NCI-H2227 treated with DMSO at 0.1 percent for 48 hours (cell line): ENCODE measurements around the gene AQR.
A peak's percentile ranks its signal among the peaks of the same experiment; 100 is the strongest.

ENCODE experiments used
- DNase-seq: peaks from one replicate; lab custom pipeline; 2025; lab: John Stamatoyannopoulos, UW

AQR gene

GRCh38 chr15:34879107-34879506 lies 90.4 kb downstream of the AQR start:
- no peak for DNase-seq

DNA sequence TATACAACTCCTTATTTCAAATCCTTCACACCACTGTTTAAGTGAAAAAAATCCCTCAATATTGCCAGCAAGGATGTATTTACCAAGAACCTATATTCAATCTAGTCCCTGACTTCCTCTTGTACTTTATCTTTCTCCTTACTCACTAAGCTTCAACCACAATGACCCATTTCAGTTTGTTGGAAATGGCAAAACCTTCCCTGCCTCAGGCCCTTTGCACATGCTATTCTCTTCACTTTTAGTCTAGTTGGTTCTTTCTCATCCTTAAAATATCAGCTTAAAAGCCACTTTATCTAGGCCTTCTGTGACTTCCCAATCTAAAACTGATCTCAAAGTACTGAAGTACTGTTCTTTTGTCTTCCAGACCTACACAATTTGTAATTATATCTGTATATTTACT lies 92.9 kb downstream of the AQR start:
- DNase-seq, result no peak

- DNase-seq, result no peak
These were observed 100.4 kb downstream of the AQR start for GRCh38 chr15:34869110-34869509.

GRCh38 chr15:34865531-34865930 lies 104.0 kb downstream of the AQR start:
- no peak for DNase-seq

- DNase-seq, result no peak
These were observed 108.3 kb downstream of the AQR start for GRCh38 chr15:34861214-34861613.

GRCh38 chr15:34855893-34856292 lies 113.6 kb downstream of the AQR start:
- DNase-seq, result no peak

DNA sequence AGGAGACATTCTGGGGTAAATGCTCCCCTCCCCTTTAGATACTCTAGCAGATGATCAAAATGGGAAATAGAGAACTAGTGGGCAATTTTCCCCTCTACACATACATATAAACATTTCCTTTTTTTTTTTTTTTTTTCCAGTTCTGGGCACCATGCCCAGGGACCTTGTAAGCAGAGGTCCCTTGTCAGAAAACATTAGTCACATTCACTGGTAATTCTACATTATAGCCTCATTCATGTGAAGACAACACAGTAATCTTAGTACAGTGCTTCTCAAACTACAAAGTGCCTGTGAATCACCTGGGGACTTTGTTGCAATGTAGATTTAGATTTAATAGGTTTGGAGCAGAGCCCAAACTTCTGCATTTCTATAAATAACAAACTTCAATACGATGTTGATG lies 114.1 kb downstream of the AQR start:
- DNase-seq, result peak; percentile 30

DNA sequence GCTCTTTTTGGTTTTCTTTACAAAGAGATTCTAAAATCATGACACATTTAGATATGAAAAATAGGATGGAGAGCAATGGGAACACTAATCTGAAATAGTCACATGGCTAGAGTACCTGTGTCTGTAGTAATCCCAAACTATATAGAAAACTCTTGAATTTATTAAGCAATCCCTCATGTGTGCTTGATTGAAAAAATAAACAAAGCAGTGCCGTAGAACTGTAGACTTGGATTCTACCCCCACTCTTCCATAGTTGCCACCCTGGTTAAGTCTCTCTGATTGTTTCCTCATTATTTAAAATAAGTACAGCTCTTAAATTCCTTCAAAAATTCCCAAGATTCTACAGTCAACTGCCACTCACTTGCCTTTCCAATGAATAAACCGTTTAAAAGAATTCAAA lies 115.3 kb downstream of the AQR start:
- DNase-seq, result no peak

- DNase-seq, result no peak
These were observed 116.4 kb downstream of the AQR start for GRCh38 chr15:34853001-34853758.

- no peak for DNase-seq
These were observed 117.8 kb downstream of the AQR start for GRCh38 chr15:34851751-34852150.

DNA sequence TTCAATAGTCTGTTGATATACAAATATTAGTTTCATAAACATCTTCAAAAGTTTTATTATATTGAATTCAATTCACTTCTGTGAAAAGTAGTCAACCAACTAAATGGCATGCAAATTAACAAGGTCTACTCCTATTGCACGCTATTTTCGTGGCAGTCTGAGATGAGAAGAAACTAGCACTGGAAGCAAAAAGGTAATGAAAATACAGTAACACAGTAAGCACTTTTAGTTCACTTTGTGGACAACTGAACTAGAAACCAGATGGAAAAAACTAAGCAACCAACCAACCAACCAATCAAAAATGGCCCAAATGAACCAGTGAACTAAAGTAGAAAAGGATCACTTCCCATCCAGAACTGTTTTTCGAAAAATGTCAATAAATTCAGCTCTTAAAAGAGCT lies 118.5 kb downstream of the AQR start:
- DNase-seq, result no peak

DNA sequence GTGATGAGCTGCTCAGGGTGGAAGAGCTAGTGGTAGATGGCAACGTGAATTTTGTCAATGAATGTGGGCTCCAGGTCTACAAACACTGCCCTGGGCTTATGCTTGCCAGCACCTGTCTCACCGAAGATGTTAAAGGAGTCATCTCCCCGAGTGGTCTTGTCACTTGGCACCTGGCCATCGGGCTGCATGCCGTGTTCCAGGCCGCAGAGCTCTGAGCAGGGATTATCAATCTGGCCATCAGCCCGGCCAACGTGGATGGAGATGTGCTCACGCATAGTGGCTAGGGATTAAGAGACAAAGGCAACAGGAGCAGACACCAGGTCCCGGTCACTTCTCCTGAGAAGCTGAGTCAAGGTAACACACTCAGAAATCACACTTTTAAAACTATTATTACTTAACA lies 119.4 kb downstream of the AQR start:
- no peak for DNase-seq

DNA sequence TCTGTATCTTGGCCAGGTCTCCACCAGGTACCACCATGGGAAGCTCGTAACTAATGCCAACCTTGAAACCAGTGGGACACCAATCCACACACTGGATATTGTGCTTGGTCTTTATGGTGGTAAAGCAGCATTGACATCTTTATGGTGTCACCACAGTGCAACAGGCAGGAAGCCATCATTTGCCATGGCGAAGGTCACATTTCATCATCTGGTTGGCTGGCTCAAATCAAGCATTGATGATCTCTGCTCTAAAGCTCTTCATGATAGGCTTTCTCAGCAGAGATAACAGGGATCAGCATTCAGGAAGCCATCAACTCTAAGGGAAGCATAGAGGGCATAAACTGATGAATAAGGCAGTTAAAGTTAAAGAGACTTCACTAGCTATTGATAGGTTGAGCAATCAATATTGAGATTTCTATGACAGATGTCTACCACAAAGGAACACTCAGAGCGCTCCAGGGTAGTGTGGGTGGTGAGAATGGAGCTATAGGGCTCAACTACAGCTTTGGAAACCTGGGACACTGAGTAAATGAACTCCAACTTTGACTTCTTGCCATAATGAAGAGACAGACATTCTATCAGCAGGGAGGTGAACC lies 120.1 kb downstream of the AQR start:
- DNase-seq, result no peak

DNA sequence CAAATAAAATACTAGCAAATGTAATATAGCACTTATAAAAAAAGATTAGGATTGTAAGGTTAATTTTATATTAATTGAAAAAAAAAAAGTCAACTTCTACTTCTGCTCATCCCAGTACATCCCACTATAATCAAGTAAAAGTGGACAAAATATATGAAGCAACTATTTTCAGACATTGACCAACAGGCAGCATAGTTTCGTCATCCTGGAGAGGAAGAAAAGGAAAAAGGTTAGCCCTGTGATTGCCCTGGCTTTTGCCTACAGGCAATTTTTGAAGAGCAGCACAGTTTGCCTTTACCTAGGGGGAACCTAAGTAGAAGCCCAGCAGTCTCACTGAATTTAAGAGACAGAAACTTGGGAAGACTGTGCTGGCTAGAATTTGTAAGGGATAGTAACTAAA lies 121.9 kb downstream of the AQR start:
- no peak for DNase-seq

DNA sequence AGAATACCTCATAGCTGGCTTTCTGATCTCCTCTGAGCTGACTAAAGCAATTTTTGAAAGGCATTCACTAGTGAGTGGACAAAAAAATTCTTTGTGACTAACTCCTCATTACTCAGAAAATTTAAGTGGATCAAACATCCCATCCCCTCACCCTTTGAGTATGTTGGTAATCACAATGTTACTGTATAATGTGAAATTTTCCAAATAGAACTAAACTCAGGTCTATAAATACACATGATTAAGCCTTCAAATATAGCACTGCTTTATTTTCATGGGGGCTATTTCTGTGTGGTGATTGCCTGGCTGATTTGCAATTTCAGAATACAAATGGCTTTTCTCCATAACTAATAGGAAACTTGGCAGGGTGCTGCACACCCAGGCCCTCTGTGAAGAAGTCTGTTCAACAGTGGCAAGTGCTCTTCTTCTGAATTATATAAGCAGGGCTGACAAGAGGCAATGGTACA lies 128.2 kb downstream of the AQR start:
- no peak for DNase-seq

GRCh38 chr15:34838282-34838681 lies 131.3 kb downstream of the AQR start:
- DNase-seq, result no peak

GRCh38 chr15:34837246-34838016 lies 132.1 kb downstream of the AQR start:
- DNase-seq, result no peak

DNA sequence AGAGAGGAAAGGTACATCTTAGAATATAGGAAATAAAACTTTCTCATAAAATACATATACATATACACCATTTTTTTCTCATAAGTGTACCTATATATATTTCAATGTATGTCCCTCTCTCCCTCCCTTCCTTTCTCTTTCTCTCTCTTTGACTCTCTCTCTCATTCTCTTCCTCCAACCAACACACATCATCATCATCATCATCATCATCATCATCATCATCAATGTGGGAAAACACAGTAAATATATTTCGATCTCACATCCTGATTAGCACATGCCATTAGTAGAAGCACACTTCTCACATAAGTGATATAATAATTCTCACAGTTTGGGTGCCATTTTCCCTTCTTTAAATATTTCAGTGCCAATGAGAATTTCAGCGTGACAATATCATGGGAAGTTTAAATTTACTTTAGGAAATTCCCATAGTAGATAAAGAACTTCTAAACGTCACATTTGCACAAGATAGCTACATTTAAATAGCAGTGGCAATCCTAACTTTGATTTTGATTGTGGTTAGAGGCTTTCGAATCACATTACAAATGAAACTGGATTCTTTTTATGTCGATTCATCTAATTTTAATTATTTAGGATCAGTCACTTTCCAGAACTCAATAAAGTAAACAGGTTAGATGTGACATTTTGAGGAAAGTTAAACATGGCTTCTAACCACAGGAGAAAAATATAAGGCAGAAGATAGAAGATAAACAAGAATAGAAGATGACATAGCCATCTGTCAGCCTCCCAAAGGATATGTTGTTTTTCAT lies 141.2 kb downstream of the AQR start:
- no peak for DNase-seq

GRCh38 chr15:34821831-34822230 lies 147.7 kb downstream of the AQR start:
- DNase-seq, result no peak

- no peak for DNase-seq
These were observed 149.4 kb downstream of the AQR start for GRCh38 chr15:34820110-34820509.

DNA sequence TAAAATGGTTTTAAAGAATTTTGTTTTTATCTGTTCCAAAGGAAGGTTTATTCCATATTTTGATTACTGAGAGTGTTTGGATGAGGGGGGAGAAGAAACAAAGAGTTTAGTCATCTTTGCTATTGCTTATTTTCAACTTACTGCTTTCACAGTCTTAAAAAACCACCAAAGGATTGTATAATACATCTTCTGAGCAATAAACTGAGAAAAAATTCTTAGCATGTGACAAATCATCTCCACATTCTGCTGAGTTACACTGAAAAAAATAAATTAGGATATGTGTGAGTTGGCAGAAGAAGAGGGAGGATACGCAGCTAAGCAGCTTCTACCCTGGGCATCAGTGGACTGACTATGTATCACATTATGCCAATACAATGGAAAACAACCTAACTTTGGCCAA lies 151.0 kb downstream of the AQR start:
- DNase-seq, result no peak

- no peak for DNase-seq
These were observed 153.7 kb downstream of the AQR start for GRCh38 chr15:34815836-34816235.
